Measurements from ENCODE around the gene COL4A6. TPM values are rescaled to one million over a fixed set of nuclear protein-coding genes. Genes with fewer than 3 reads are reported as not detected.

Gene COL4A6
- total RNA-seq, 1 donor from 2014 or later: 99.4 TPM

DNA sequence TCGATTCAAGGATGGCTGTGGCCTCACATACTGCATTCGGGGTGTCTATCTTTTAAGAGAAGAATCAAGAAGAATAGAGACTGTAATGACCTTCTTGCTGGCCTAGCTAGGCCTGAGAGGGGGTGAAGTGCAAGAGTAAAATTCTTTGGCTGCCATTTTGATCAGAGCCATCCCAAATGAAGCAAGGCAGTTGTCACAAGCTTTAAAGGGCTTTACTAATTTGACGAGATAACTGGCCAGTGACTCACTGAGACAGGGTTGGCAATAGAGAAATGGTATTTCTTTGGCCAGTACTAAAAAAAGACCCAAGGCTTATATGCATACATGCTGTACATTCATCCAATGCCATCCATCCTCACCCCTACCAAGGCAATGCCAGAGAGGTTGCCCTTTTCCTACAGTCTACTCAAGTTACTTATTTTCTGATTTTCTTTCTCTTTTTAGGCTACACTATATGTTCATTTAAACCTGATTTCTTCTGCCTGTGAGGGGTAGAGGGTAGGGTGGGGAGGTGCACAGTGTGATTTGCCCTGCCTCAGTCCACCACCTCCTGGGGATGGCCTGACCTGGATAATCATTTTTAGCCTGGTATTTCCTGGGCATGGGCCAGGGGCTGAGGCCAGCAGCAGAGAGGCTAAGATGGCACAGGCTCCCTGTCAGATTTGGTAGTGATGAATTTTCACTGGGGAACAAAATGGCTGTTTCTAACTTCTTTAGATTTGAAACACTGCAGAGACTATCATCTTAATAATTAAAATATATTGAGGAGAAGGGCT, 314.4 kb downstream of the COL4A6 start:
- H3K27me3 Mint-ChIP-seq (ENCODE audit: low read depth): no peaks in the 10 kb centered on the region
- H3K27ac Mint-ChIP-seq: no peak overlapping the region
- DNase-seq (ENCODE audit: low spot score in 2 of 2, unreplicated experiment in 2 of 2): no peak
- no peak overlapping the region for H3K4me3 Mint-ChIP-seq
- H3K36me3 Mint-ChIP-seq: no peaks in the 10 kb centered on the region
- TF ChIP-seq CTCF (IDR thresholded peaks at IDR 0.05; ENCODE audit: unreplicated experiment): no peak
- peaks cover 32% of the 10 kb centered on the region for H3K4me1 Mint-ChIP-seq
- H3K9me3 Mint-ChIP-seq: no peaks in the 10 kb centered on the region

DNA sequence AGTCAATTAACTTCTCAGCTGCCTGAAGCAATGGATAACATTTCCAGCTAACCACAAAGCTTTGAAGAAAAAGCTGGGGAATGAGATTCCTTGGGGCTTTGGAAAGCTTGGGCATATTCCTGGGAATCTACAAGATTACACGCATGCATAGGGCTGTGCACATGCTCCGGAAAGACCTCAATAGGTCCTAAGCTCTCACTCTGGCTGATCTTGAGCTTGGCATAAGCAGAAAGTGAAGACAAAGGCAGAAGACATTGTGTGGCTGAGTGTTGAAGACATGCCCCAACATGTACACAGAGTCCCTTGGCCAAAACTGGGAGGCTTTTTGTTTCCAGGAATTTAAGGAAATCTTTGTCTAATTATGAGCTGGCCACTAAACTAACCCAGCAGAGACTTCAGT, 315.5 kb downstream of the COL4A6 start:
- no peak overlapping the region for H3K4me3 Mint-ChIP-seq
- no peak for DNase-seq (ENCODE audit: low spot score in 2 of 2, unreplicated experiment in 2 of 2)
- peak overlapping the region; percentile 68 for H3K27ac Mint-ChIP-seq
- no peaks in the 10 kb centered on the region for H3K27me3 Mint-ChIP-seq (ENCODE audit: low read depth)
- H3K36me3 Mint-ChIP-seq: no peaks in the 10 kb centered on the region
- peaks cover 32% of the 10 kb centered on the region for H3K4me1 Mint-ChIP-seq
- no peaks in the 10 kb centered on the region for H3K9me3 Mint-ChIP-seq
- no peak for TF ChIP-seq CTCF (IDR thresholded peaks at IDR 0.05; ENCODE audit: unreplicated experiment)

DNA sequence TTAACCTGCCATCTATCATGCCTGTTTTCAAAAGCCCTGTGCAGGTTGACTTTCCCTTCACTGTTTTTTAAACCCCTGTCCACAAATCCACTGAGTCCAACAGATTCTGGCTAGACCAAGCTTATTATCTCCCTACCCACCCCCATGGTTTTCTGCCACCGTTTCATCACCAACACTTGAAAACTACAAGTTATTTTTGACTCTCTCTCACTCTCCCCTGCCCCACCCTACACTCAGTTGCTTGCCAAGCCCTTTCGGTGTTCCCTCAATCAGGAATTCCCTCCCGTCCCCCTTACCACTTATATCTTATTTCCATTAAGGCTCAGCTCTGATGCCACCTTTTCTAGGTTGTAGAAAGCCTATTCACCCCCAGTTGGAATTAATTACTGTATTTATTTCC, 316.9 kb downstream of the COL4A6 start:
- H3K9me3 Mint-ChIP-seq: no peaks in the 10 kb centered on the region

GRCh38 chrX:108117988-108118387, 320.2 kb downstream of the COL4A6 start:
- peaks cover 29% of the 10 kb centered on the region for H3K4me1 Mint-ChIP-seq

More for the DNA sequence above, 316.9 kb downstream of the COL4A6 start:
- no peak for TF ChIP-seq CTCF (IDR thresholded peaks at IDR 0.05; ENCODE audit: unreplicated experiment)
- DNase-seq (ENCODE audit: low spot score in 2 of 2, unreplicated experiment in 2 of 2): no peak
- H3K36me3 Mint-ChIP-seq: no peaks in the 10 kb centered on the region
- H3K4me1 Mint-ChIP-seq: peaks cover 32% of the 10 kb centered on the region
- no peak overlapping the region for H3K27ac Mint-ChIP-seq
- H3K27me3 Mint-ChIP-seq (ENCODE audit: low read depth): no peaks in the 10 kb centered on the region
- no peak overlapping the region for H3K4me3 Mint-ChIP-seq

DNA sequence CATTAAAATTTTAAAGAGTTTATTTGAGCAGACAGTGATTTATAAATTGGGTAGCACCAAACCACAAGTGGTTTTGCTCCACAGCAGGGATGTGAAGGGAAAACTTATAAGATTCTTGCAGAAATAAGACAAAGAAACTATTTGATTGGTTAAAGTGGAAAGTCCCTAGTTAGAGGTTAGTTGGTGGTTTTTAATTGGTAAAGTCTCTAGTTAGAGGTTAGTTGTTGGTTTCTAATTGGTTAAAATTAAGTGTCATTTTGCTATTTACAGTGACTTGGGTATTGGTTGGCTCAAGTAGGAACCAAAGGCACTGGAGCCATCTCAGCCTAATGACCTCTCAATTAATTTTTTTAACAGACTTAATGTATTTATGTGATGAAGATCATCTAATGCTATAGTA, 323.7 kb downstream of the COL4A6 start:
- no peak for TF ChIP-seq CTCF (IDR thresholded peaks at IDR 0.05; ENCODE audit: unreplicated experiment)
- no peaks in the 10 kb centered on the region for H3K4me1 Mint-ChIP-seq
- no peaks in the 10 kb centered on the region for H3K36me3 Mint-ChIP-seq
- no peak overlapping the region for H3K27ac Mint-ChIP-seq
- no peak for DNase-seq (ENCODE audit: low spot score in 2 of 2, unreplicated experiment in 2 of 2)
- no peak overlapping the region for H3K4me3 Mint-ChIP-seq
- no peaks in the 10 kb centered on the region for H3K27me3 Mint-ChIP-seq (ENCODE audit: low read depth)
- peaks cover 9% of the 10 kb centered on the region for H3K9me3 Mint-ChIP-seq

More at GRCh38 chrX:108117988-108118387, 320.2 kb downstream of the COL4A6 start:
- Mint-ChIP-seq H3K27ac (no peak overlapping the region), H3K36me3 (no peaks in the 10 kb centered on the region), H3K27me3 (ENCODE audit: low read depth) (no peaks in the 10 kb centered on the region), H3K4me3 (no peak overlapping the region), H3K9me3 (no peaks in the 10 kb centered on the region)
- TF ChIP-seq CTCF (IDR thresholded peaks at IDR 0.05; ENCODE audit: unreplicated experiment): no peak
- DNase-seq (ENCODE audit: low spot score in 2 of 2, unreplicated experiment in 2 of 2): no peak

Other genes starting within 250 kb of the COL4A6 start
- 389 to 413 TPM (median 413 TPM) in 3 replicates for gene COL4A5, start 1.4 kb upstream of the COL4A6 start, total RNA-seq